ENCODE data around the gene MNDA.

The MNDA gene

DNA sequence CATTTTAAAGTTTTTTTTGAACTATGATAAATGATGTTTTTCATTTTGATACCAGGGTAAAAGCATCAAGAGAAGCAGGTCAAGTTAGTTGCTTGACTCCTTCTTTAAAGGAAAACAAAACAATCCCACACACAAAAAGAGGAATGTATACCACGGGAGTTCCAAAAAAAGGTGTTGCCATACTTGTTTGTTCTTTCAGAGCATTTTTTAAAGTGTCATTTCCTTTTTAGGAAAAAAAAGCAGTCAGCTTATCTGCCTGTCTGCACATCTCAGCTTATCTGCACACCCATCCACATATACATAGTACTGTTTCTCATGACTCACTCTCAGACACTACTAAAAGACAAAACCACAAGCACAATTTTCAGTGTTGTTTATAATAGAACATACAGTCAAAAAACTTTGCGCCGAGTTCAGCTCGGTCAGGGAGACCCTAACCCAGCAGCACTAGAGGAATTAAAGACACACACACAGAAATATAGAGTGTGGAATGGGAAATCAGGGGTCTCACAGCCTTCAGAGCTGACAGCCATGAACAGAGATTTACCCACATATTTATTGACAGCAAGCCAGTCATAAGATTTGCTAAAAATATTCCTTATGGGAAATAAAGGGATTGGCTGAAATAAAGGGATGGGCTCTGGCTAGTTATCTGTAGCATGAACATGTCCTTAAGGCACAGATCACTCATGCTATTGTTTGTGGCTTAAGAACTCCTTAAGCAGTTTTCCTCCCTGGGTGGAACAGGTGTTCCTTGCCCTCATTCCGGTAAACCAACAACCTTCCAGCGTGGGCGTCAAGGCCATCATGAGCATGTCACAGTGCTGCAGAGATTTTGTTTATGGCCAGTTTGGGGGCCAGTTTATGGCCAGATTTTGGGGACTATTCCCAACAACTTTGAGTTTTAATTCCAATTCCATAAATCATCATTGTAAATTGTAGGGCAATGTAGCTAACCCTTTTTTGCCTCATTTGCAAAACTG is 11.4 kb upstream of the MNDA start:
- TF ChIP-seq, protein P1, sequence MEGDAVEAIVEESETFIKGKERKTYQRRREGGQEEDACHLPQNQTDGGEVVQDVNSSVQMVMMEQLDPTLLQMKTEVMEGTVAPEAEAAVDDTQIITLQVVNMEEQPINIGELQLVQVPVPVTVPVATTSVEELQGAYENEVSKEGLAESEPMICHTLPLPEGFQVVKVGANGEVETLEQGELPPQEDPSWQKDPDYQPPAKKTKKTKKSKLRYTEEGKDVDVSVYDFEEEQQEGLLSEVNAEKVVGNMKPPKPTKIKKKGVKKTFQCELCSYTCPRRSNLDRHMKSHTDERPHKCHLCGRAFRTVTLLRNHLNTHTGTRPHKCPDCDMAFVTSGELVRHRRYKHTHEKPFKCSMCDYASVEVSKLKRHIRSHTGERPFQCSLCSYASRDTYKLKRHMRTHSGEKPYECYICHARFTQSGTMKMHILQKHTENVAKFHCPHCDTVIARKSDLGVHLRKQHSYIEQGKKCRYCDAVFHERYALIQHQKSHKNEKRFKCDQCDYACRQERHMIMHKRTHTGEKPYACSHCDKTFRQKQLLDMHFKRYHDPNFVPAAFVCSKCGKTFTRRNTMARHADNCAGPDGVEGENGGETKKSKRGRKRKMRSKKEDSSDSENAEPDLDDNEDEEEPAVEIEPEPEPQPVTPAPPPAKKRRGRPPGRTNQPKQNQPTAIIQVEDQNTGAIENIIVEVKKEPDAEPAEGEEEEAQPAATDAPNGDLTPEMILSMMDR (IDR thresholded peaks at IDR 0.05; ENCODE audit: low read depth, low read length, poor library complexity, severe bottlenecking): no peak
- no peak for TF ChIP-seq EZH2phosphoT487 (IDR thresholded peaks at IDR 0.05; ENCODE audit: borderline replicate concordance, low read length)
- peaks cover 5% of the 10 kb centered on the region; the same call in 1 of the 2 replicates for H3K27me3 ChIP-seq (ENCODE audit: control insufficient read depth, low read length)
- H3K79me2 ChIP-seq (ENCODE audit: control insufficient read depth, low read length): no peaks in the 10 kb centered on the region
- H3K9me3 ChIP-seq (ENCODE audit: control insufficient read depth, insufficient read depth, low read length): no peaks in the 10 kb centered on the region
- no peak overlapping the region for H3K27ac ChIP-seq (ENCODE audit: low read depth, low read length)
- no peak overlapping the region for H3K4me2 ChIP-seq (ENCODE audit: low read length)
- no peaks in the 10 kb centered on the region for H3K9me2 ChIP-seq (replicated peaks; ENCODE audit: control insufficient read depth, low read length)
- H3F3A ChIP-seq (ENCODE audit: control insufficient read depth, insufficient read depth): no peaks in the 10 kb centered on the region
- H3K4me3 ChIP-seq (ENCODE audit: low read length): no peak overlapping the region
- no peaks in the 10 kb centered on the region for H3K36me3 ChIP-seq (ENCODE audit: control insufficient read depth, low read length)
- H3K4me1 ChIP-seq (ENCODE audit: control insufficient read depth, low read length): no peaks in the 10 kb centered on the region
- H4K20me1 ChIP-seq (ENCODE audit: control insufficient read depth, insufficient read depth, low read depth, low read length): no peaks in the 10 kb centered on the region

GRCh38 chr1:158821723-158822122 is 9.4 kb upstream of the MNDA start:
- Histone ChIP-seq H3K79me2 (ENCODE audit: control insufficient read depth, low read length) (no peaks in the 10 kb centered on the region), H3K4me1 (ENCODE audit: control insufficient read depth, low read length) (no peaks in the 10 kb centered on the region), H3K4me2 (ENCODE audit: low read length) (no peak overlapping the region), H3K27ac (ENCODE audit: low read depth, low read length) (no peak overlapping the region), H3K9me3 (ENCODE audit: control insufficient read depth, insufficient read depth, low read length) (no peaks in the 10 kb centered on the region), H4K20me1 (ENCODE audit: control insufficient read depth, insufficient read depth, low read depth, low read length) (no peaks in the 10 kb centered on the region), H3K36me3 (ENCODE audit: control insufficient read depth, low read length) (no peaks in the 10 kb centered on the region), H3F3A (ENCODE audit: control insufficient read depth, insufficient read depth) (no peaks in the 10 kb centered on the region), H3K27me3 (ENCODE audit: control insufficient read depth, low read length) (peaks cover 5% of the 10 kb centered on the region; the same call in 1 of the 2 replicates), H3K9me2 (replicated peaks; ENCODE audit: control insufficient read depth, low read length) (no peaks in the 10 kb centered on the region), H3K4me3 (ENCODE audit: low read length) (no peak overlapping the region)
- no peak for TF ChIP-seq EZH2phosphoT487 (IDR thresholded peaks at IDR 0.05; ENCODE audit: borderline replicate concordance, low read length)
- TF ChIP-seq, protein P1 (IDR thresholded peaks at IDR 0.05; ENCODE audit: low read depth, low read length, poor library complexity, severe bottlenecking): no peak

- no peak overlapping the region for H3K27ac ChIP-seq (ENCODE audit: low read depth, low read length)
- H3K4me2 ChIP-seq (ENCODE audit: low read length): no peak overlapping the region
- no peaks in the 10 kb centered on the region for H3F3A ChIP-seq (ENCODE audit: control insufficient read depth, insufficient read depth)
- H3K79me2 ChIP-seq (ENCODE audit: control insufficient read depth, low read length): no peaks in the 10 kb centered on the region
- no peaks in the 10 kb centered on the region for H3K36me3 ChIP-seq (ENCODE audit: control insufficient read depth, low read length)
- no peaks in the 10 kb centered on the region for H4K20me1 ChIP-seq (ENCODE audit: control insufficient read depth, insufficient read depth, low read depth, low read length)
- H3K9me2 ChIP-seq (replicated peaks; ENCODE audit: control insufficient read depth, low read length): no peaks in the 10 kb centered on the region
- TF ChIP-seq, protein P1 (IDR thresholded peaks at IDR 0.05; ENCODE audit: low read depth, low read length, poor library complexity, severe bottlenecking): no peak
- H3K9me3 ChIP-seq (ENCODE audit: control insufficient read depth, insufficient read depth, low read length): peaks cover 2% of the 10 kb centered on the region; the same call in 1 of the 2 replicates
- no peak overlapping the region for H3K4me3 ChIP-seq (ENCODE audit: low read length)
- no peaks in the 10 kb centered on the region for H3K4me1 ChIP-seq (ENCODE audit: control insufficient read depth, low read length)
- no peaks in the 10 kb centered on the region for H3K27me3 ChIP-seq (ENCODE audit: control insufficient read depth, low read length)
Measured at GRCh38 chr1:158830074-158830677, 975 bp upstream of the MNDA start.

Data from DOHH2 (cell line).